Stomach smooth muscle (tissue), 2 donors: ENCODE measurements around the gene IDI2.
"Not testable (repeated sequence)": the region's sequence is repeated elsewhere in the genome, so short reads cannot be mapped to it uniquely, and the experiment has no call there.

Experiments
- H3K27ac ChIP-seq: one replicate; pipeline ENCODE4 v1.7.0; 2013; ENCODE audit warnings: mild to moderate bottlenecking, low read length, inconsistent platforms
- H3K27me3 ChIP-seq, 2 donors: one replicate each; pipeline ENCODE4 v1.7.0; 2013; ENCODE audit warnings: low read length in 2 of 2; ENCODE audit not compliant: insufficient read depth in 2 of 2, control insufficient read depth in 1 of 2
- H3K36me3 ChIP-seq, 2 donors: one replicate each; pipeline ENCODE4 v1.7.0; 2013; ENCODE audit warnings: low read length in 2 of 2; ENCODE audit not compliant: control insufficient read depth in 2 of 2, insufficient read depth in 2 of 2
- H3K4me1 ChIP-seq: one replicate; pipeline ENCODE4 v1.7.0; 2013; ENCODE audit warnings: low read length; ENCODE audit not compliant: control insufficient read depth, insufficient read depth
- H3K4me3 ChIP-seq, 2 donors: one replicate each; pipeline ENCODE4 v1.7.0; 2013; ENCODE audit warnings: low read length in 2 of 2
- H3K9ac ChIP-seq, 2 donors: one replicate each; pipeline ENCODE4 v1.7.0; 2013; ENCODE audit warnings: low read length in 2 of 2, mild to moderate bottlenecking in 1 of 2
- H3K9me3 ChIP-seq, 2 donors: one replicate each; pipeline ENCODE4 v1.7.0; 2013; ENCODE audit warnings: low read length in 2 of 2; ENCODE audit not compliant: control insufficient read depth in 2 of 2
- donor health status: healthy.
- donor health status: Pancreatic carcinoma.

Gene IDI2

GRCh38 chr10:1045415-1045814 is 19.8 kb upstream of the IDI2 start:
- H3K9me3 ChIP-seq: no peaks in the 10 kb centered on the region
- no peaks in the 10 kb centered on the region for H3K27me3 ChIP-seq
- peaks cover 12% of the 10 kb centered on the region for H3K4me1 ChIP-seq
- peaks cover 7 to 10% of the 10 kb centered on the region in 2 donors for H3K36me3 ChIP-seq
- no peak overlapping the region for H3K27ac ChIP-seq
- no peak overlapping the region for H3K4me3 ChIP-seq
- H3K9ac ChIP-seq: no peak overlapping the region

DNA sequence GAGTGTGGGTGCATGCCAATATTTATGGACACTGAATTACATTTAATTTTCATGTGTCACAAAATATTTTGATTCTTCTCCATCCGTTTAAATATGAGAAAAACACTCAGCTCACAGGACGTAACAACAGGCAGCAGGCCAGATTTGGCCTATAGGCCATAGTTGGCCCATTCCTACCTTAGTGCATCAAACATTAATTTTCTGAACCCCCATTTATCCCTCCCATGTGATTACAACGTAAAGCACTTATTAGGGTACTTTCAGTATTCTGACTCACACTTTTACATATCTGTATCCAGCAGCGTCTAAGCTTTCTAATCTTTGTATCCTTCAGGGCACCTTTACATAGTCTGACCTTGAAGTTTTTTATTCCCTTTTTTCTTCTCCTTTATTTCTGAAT is 19.3 kb upstream of the IDI2 start:
- peaks cover 11 to 12% of the 10 kb centered on the region in 2 donors for H3K36me3 ChIP-seq
- H3K4me1 ChIP-seq: peaks cover 12% of the 10 kb centered on the region
- no peak overlapping the region for H3K4me3 ChIP-seq
- no peaks in the 10 kb centered on the region for H3K9me3 ChIP-seq
- no peak overlapping the region for H3K27ac ChIP-seq
- H3K9ac ChIP-seq: no peak overlapping the region
- no peaks in the 10 kb centered on the region for H3K27me3 ChIP-seq

GRCh38 chr10:1044146-1044545 is 18.5 kb upstream of the IDI2 start:
- Histone ChIP-seq H3K9me3 (no peaks in the 10 kb centered on the region), H3K9ac (no peak overlapping the region), H3K4me1 (peaks cover 12% of the 10 kb centered on the region), H3K4me3 (no peak overlapping the region), H3K27me3 (no peaks in the 10 kb centered on the region), H3K27ac (no peak overlapping the region), H3K36me3 (peaks cover 11 to 12% of the 10 kb centered on the region in 2 donors)

DNA sequence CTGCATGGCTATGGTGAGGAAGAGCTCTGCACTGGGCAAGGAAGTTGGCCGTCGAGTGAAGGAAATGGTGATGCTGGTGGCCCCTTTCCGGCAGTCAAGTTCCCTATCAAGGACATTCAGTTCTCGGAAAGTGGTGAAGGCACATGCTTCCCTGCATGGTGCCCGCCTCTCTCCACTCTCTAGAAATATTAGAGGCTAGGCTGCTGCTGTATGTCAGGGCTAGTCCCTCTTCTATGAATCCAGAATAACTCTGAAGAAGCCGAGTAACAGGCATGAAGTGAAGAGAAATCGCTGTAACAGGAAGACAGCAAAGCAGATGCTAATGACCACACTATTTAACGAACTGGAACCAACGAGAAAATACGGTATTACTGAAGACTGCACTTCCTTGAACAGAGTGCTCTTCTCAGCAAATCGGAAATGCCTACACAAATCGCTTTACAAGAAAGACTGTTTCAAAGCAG is 17.9 kb upstream of the IDI2 start:
- Histone ChIP-seq H3K27me3 (no peaks in the 10 kb centered on the region), H3K9me3 (no peaks in the 10 kb centered on the region), H3K36me3 (peaks cover 11 to 12% of the 10 kb centered on the region in 2 donors), H3K27ac (no peak overlapping the region), H3K9ac (no peak overlapping the region), H3K4me3 (no peak overlapping the region), H3K4me1 (peaks cover 12% of the 10 kb centered on the region)

GRCh38 chr10:1041514-1041913 is 15.9 kb upstream of the IDI2 start:
- peaks cover 16 to 19% of the 10 kb centered on the region in 2 donors for H3K36me3 ChIP-seq
- no peaks in the 10 kb centered on the region for H3K9me3 ChIP-seq
- no peak overlapping the region for H3K9ac ChIP-seq
- H3K27ac ChIP-seq: no peak overlapping the region
- no peaks in the 10 kb centered on the region for H3K4me1 ChIP-seq
- no peak overlapping the region for H3K4me3 ChIP-seq
- H3K27me3 ChIP-seq: no peaks in the 10 kb centered on the region

DNA sequence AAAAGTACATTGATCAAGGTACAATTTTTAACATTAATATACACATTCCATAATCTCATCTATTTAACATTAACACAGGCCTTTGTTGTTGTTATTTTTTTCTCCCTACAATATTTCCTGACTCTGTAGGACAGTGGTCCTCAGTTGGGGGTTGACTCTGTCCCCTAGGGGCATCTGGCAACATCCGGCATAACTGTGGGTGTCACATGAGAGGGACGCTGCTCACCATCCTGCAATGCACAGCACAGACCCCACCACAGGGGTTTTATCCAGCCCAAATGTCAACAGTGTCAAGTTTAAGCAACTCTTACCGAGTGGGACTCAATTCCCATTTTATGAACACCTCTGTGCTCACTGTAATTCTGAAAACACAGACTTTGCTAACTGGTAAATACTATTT is 14.5 kb upstream of the IDI2 start:
- H3K27me3 ChIP-seq: no peaks in the 10 kb centered on the region
- peaks cover 16 to 22% of the 10 kb centered on the region in 2 donors for H3K36me3 ChIP-seq
- H3K4me3 ChIP-seq: no peak overlapping the region
- H3K9ac ChIP-seq: no peak overlapping the region
- H3K27ac ChIP-seq: no peak overlapping the region
- no peaks in the 10 kb centered on the region for H3K4me1 ChIP-seq
- H3K9me3 ChIP-seq: no peaks in the 10 kb centered on the region

GRCh38 chr10:1038769-1039168 is 13.1 kb upstream of the IDI2 start:
- not testable (repeated sequence) for H3K9me3 ChIP-seq, H3K27me3 ChIP-seq, H3K27ac ChIP-seq, H3K9ac ChIP-seq, H3K4me3 ChIP-seq, H3K4me1 ChIP-seq
- peaks cover 16 to 20% of the 10 kb centered on the region in 2 donors for H3K36me3 ChIP-seq

DNA sequence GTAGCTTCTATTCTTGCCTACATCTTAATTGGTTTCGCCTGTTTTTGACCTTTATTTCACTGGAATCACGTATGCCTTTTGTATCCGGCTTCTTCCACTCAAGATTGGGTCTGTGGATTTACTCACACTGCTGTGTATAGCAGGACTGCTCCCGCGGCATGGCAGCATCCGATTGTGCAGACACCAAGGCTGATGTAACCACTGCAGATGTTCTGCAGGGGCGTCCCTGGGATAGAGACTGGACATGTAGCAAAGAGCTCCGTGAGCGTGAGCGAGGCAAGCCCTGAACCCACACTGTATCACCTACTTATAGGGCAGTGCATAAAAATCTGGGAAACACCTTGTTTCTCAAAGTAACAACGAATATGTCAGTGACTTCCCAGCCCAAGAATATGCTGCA is 11.4 kb upstream of the IDI2 start:
- Histone ChIP-seq H3K36me3 (peaks cover 14 to 16% of the 10 kb centered on the region in 2 donors), H3K9ac (no peak overlapping the region), H3K4me1 (no peaks in the 10 kb centered on the region)

DNA sequence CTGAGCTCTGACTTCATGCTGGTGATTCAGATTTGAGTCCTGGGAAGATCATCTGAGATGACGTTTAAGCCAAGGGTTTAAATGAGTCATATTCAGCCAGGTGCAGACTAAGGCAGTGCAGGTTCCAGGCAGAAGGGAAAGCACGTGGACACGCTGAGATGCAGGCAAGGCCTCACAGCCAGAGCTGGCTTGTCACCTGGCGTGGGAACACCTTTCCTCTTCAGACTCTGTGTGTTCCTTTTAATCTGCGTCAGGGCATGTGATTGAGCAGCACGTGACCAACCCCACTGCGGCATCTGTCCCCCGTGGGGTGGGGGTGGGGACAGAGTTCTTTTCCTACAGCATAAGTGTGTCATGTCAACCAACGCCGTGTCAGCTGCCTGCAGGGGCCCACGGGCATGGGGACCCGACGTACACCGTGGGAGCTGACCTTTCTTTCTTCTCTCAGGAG is 10.7 kb upstream of the IDI2 start:
- H3K4me1 ChIP-seq: no peaks in the 10 kb centered on the region
- H3K36me3 ChIP-seq: peaks cover 12 to 15% of the 10 kb centered on the region in 2 donors
- H3K27ac ChIP-seq: no peak overlapping the region
- H3K27me3 ChIP-seq: no peaks in the 10 kb centered on the region
- H3K9me3 ChIP-seq: no peaks in the 10 kb centered on the region
- no peak overlapping the region for H3K9ac ChIP-seq
- H3K4me3 ChIP-seq: no peak overlapping the region

More for the DNA sequence above, 11.4 kb upstream of the IDI2 start:
- no peak overlapping the region for H3K27ac ChIP-seq
- H3K27me3 ChIP-seq: no peaks in the 10 kb centered on the region
- no peak overlapping the region for H3K4me3 ChIP-seq
- no peaks in the 10 kb centered on the region for H3K9me3 ChIP-seq

DNA sequence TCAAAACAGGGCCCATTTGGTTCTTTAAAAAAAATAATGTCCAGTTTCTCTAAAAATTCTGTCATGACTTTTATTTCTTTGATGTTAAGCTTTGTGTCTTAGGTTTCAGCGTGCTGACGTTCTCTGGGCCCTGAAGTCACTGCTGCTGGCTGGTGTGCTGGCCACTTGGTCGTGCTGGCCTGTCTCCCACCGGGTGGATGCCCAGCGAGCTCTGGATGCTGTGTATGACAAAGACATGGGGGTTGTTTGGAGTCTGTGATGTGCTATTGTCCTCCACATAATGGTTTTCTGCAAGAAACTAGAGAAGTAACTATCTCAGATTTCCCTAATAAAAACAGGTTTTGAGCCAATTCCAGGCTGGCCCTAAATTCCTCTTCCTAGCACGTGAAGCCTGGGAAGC is 9.5 kb upstream of the IDI2 start:
- H3K4me3 ChIP-seq: no peak overlapping the region
- no peak overlapping the region for H3K9ac ChIP-seq
- H3K27ac ChIP-seq: no peak overlapping the region
- no peaks in the 10 kb centered on the region for H3K27me3 ChIP-seq
- no peaks in the 10 kb centered on the region for H3K9me3 ChIP-seq
- H3K36me3 ChIP-seq: peaks cover 7 to 11% of the 10 kb centered on the region in 2 donors
- no peaks in the 10 kb centered on the region for H3K4me1 ChIP-seq

DNA sequence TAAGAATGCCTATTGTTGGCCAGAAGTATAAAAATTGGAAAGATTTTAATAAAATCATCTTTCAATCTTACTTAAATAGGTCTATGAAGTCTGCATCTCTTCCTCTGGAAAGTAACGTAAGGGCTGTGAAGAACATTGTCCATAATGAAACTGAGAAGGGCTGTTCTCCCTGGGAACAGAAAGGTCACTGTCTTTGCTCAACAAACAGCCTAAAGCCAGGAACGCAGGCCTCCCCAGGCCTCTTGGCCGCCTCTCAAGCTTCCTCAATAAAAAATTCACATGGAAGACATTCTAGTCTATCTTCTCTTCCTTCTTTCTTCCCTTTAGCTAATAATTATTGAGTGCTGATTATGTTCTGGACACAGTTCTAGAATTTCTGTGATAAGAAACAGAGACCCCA is 9.1 kb upstream of the IDI2 start:
- Histone ChIP-seq H3K4me3 (no peak overlapping the region), H3K9me3 (no peaks in the 10 kb centered on the region), H3K9ac (no peak overlapping the region), H3K4me1 (no peaks in the 10 kb centered on the region), H3K27me3 (no peaks in the 10 kb centered on the region), H3K36me3 (peaks cover 5 to 10% of the 10 kb centered on the region in 2 donors), H3K27ac (no peak overlapping the region)
